Kidney epithelial cell (primary cell): ENCODE results near the gene THSD4. TPM values are rescaled to one million over a fixed set of nuclear protein-coding genes. Genes with fewer than 3 reads are reported as not detected.

Experiments used
- DNase-seq: peaks from one replicate; pipeline ENCODE4 v3.0.0-alpha.2; 2010; ENCODE audit warnings: low read depth
- H3K27me3 ChIP-seq: 2 replicates; pipeline ENCODE4 v1.6.0; 2011; ENCODE audit warnings: low read length; ENCODE audit not compliant: control insufficient read depth, insufficient read depth
- H3K36me3 ChIP-seq: 2 replicates; pipeline ENCODE4 v1.5.1; 2011; ENCODE audit warnings: low read length; ENCODE audit not compliant: control insufficient read depth, insufficient read depth
- H3K4me3 ChIP-seq: 2 replicates; pipeline ENCODE4 v1.5.1; 2011; ENCODE audit warnings: low read depth, mild to moderate bottlenecking, control low read depth, low read length
- total RNA-seq: library from RNA; depleted of rRNA; stranded (reverse); fragments of >200 nt; gene quantifications from 2 replicates; pipeline ENCODE4 v1.2.3, GENCODE V29; 2015
- TF ChIP-seq, protein P1 (sequence below): IDR thresholded peaks from 2 replicates; pipeline ENCODE4 v1.5.1; 2011; ENCODE audit warnings: mild to moderate bottlenecking, moderate library complexity, low read length, control low read depth, inconsistent platforms; ENCODE audit not compliant: insufficient read depth, poor library complexity, severe bottlenecking

The THSD4 gene
- total RNA-seq, 1 donor from 2014 or later = 17.7 TPM

DNA sequence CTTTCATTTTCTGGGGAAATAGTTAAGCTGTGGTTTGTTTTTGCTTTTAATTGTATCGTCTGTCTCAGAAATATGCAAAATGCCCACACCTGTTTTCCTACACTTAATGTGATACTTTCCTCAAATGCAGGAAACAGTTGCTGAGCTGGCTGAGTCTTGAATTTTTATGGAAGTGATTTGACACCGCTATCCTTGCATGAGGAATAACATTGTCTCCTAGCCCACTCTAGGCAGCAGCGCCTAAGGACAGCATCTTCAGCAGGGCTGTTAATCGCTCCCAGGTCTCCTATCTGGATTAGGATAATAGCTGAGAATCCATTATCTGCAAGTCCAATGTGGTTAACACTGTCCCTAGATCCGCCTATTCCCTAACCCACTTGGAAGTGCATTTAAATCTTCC is 562.5 kb downstream of the THSD4 start:
- H3K36me3 ChIP-seq = no peaks in the 10 kb centered on the region
- no peaks in the 10 kb centered on the region for H3K27me3 ChIP-seq
- TF ChIP-seq, protein P1, sequence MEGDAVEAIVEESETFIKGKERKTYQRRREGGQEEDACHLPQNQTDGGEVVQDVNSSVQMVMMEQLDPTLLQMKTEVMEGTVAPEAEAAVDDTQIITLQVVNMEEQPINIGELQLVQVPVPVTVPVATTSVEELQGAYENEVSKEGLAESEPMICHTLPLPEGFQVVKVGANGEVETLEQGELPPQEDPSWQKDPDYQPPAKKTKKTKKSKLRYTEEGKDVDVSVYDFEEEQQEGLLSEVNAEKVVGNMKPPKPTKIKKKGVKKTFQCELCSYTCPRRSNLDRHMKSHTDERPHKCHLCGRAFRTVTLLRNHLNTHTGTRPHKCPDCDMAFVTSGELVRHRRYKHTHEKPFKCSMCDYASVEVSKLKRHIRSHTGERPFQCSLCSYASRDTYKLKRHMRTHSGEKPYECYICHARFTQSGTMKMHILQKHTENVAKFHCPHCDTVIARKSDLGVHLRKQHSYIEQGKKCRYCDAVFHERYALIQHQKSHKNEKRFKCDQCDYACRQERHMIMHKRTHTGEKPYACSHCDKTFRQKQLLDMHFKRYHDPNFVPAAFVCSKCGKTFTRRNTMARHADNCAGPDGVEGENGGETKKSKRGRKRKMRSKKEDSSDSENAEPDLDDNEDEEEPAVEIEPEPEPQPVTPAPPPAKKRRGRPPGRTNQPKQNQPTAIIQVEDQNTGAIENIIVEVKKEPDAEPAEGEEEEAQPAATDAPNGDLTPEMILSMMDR = no peak
- no peak overlapping the region for H3K4me3 ChIP-seq
- DNase-seq = no peak

DNA sequence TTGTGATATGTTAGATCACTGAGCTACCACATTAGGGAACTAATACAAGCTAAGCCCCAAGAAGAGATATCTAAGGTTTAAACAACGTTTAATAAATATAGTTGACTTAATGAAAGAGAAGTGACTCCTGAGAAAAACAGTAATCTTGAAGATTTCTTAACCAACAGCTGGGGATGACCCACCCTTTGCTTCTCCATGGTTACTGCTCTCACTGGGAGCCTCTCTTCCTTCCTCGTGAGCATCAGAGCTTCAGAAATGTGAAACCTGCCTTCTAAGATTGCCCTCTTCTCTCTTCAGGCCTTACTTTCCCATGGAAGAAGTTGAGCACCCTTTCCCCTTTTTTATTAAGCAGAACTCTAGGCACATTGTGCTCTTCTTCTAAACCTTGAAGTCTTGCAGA is 562.9 kb downstream of the THSD4 start:
- Histone ChIP-seq H3K36me3 (no peaks in the 10 kb centered on the region), H3K4me3 (no peak overlapping the region), H3K27me3 (no peaks in the 10 kb centered on the region)
- DNase-seq = no peak
- TF ChIP-seq, protein P1 = no peak

DNA sequence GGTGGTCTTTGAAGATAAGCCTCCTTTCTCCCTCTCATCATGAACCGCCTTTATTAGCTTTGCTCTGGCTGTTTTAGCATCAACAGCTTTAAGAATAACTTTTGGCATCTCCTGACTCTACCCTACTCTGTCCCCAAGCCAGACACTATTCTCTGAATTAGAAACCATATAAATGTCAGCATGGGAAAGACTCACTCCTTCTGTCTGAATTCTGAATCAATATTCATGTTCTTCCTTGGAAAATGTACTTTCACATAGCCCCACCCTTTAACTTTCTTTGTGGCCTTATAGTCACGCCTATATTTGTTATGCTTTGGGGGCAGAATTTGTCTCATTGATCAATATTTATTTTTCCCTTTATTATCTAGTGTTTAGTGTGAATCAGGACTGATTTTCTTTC is 563.3 kb downstream of the THSD4 start:
- DNase-seq = no peak
- no peak overlapping the region for H3K4me3 ChIP-seq
- H3K36me3 ChIP-seq = no peaks in the 10 kb centered on the region
- TF ChIP-seq, protein P1 = no peak
- no peaks in the 10 kb centered on the region for H3K27me3 ChIP-seq

DNA sequence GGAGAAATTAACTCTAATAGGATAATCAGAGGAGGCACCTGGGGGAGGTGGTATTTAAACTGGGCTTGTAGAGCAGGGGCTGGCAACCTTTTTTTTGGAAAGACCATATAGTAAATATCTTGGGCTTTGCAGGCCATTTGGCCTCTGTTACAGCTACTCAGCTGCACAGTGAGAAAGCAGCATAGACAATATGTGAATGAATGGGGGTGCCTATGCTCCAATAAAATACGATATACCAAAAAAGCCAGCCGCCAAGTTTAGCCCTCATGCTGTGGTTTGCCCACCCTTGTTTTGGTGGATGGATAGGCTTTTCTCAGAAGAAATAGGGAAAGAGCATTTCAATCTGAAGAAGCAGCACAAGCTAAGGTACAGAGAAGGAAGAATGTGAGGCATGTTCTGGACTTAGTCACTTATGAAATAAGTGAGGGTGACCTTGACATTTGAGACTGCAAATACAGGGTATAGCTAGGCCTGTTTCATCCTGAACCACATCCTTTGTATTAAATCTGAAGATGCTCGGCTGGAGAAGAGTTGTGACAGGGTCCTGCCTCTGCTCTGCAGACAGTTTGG is 564.0 kb downstream of the THSD4 start:
- Histone ChIP-seq H3K4me3 (no peak overlapping the region), H3K36me3 (no peaks in the 10 kb centered on the region), H3K27me3 (no peaks in the 10 kb centered on the region)
- DNase-seq = no peak
- TF ChIP-seq, protein P1 = no peak

DNA sequence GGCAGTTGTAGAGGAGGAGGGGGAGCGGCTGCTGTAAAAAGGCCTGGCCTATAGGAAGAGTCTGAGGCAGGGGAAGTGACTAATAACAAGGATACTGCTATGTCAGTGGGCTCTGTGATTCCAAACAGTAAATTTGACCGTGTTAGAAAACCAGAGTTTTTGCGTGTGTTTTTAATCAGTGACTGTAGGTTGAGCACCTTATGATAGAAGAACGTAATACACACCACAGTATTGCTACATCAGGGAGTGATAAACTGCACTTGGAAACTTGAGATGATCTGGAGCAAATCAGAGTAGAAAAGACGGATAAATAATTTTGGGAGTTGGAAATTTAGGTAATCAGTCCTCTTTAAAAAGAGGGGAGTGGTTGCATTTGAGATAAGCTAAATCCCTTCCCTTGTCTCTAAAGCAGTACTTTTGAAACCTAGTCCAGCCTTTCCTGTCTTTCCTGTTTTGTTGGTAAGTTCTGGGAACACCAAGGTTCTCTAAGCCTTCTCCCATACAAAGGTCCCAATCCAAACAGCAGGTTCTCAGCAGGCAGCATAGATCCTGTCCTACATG is 564.6 kb downstream of the THSD4 start:
- H3K27me3 ChIP-seq = no peaks in the 10 kb centered on the region
- H3K36me3 ChIP-seq = no peaks in the 10 kb centered on the region
- TF ChIP-seq, protein P1 = no peak
- H3K4me3 ChIP-seq = no peak overlapping the region
- DNase-seq = no peak

DNA sequence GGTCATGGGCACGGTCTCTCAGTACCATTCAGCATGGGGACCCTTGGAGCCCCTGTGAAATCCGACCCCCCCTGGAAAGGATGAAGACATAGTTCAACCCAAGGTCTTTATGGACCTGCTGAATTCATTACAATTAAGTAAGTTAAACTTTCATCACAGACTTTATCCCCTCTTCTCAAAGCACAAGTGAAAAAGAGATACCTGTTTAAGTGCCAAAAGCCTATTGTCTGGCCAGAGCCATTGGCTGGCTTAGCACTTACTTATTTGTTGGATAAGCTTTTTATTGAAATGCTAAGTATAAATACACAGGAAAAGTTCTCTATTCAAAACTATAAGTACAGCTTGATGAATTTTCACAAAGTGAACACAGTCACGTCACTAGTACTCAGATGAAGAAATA is 566.7 kb downstream of the THSD4 start:
- no peaks in the 10 kb centered on the region for H3K27me3 ChIP-seq
- H3K36me3 ChIP-seq = no peaks in the 10 kb centered on the region
- no peak for DNase-seq
- TF ChIP-seq, protein P1 = no peak
- no peak overlapping the region for H3K4me3 ChIP-seq
